Measurements from ENCODE around the gene MIF.
"Not testable (repeated sequence)": the region's sequence is repeated elsewhere in the genome, so short reads cannot be mapped to it uniquely, and the experiment has no call there.

The MIF gene

DNA sequence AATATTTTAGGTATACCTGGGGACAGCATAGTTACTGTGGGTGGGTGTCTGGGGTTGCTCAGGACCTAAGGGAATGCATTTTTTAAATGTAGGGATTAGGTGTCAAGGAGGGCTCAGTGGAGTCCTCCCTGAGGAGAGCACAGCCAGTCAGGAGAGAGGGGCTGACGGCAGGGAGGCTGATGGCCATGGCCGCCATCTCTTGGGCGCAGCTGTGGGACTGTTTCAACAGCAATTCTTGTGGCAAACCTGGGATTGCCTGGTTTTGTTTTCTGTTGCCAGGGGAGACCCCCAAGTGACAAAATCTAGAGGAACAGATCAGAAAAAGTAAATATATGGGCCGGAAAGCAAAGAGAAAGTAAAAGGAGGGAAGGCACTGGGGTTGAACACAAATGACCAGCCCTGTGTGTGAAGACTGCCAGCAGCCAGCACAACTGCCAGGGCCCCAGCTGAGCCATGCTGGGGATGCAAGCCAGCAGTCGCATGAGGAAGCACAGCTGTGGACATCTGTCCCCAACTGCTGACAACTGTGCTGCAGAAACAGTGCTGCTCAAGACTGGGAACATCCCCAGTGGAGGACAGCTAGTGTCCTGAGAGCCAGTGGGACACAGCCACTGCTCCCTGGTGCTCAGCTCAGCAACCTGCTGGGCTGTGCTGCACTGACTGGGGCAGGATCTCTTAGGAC, 10.5 kb downstream of the MIF start:
- Histone ChIP-seq H3K9me3 (ENCODE audit: insufficient read depth, low read length) (0 out of 2 replicates have a peak, but pooled peaks cover 4% of the 10 kb centered on the region), H3K27me3 (ENCODE audit: insufficient read depth, insufficient read length) (peaks cover 2% of the 10 kb centered on the region), H3K4me3 (ENCODE audit: insufficient read length, low read depth) (no peak overlapping the region), H3K36me3 (ENCODE audit: insufficient read depth, insufficient read length, low read length) (no peaks in the 10 kb centered on the region), H3K9ac (ENCODE audit: insufficient read length, low read depth) (no peak overlapping the region), H3K4me1 (ENCODE audit: insufficient read depth, insufficient read length) (no peaks in the 10 kb centered on the region)
- DNase-seq (ENCODE audit: low read depth, low spot score) = no peak
- no peak for TF ChIP-seq ZNF274 (IDR thresholded peaks at IDR 0.05; ENCODE audit: low read depth, low read length)

DNA sequence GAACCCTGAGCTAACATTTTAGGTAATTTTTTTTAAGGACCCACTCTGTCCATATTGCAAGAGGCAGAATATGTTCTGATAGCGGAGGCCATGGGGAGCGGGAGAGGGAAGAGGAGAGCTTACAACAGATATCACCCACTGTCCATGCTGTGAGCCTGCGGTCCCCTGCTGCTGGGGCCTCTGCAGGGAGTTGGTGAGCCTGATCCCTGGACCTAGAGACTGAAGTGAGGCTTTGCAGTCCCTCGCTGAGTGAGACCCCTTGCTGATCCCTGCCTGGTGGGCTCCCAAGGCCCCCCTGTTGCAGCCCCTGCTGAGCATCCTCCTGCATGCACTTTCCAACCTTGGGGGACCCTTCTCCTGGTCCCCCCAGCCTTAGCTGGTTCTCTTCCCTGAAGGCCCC, 12.5 kb downstream of the MIF start:
- TF ChIP-seq ZNF274 (IDR thresholded peaks at IDR 0.05; ENCODE audit: low read depth, low read length) (no peak), SUZ12 (IDR thresholded peaks at IDR 0.05; ENCODE audit: extremely low read depth, insufficient read depth, insufficient read length) (no peak), YY1 (IDR thresholded peaks at IDR 0.05; ENCODE audit: insufficient read depth, insufficient read length) (no peak)
- 0 out of 2 replicates have a peak, but pooled peaks cover 2% of the 10 kb centered on the region for H3K9me3 ChIP-seq (ENCODE audit: insufficient read depth, low read length)
- H3K9ac ChIP-seq (ENCODE audit: insufficient read length, low read depth) = no peak overlapping the region

DNA sequence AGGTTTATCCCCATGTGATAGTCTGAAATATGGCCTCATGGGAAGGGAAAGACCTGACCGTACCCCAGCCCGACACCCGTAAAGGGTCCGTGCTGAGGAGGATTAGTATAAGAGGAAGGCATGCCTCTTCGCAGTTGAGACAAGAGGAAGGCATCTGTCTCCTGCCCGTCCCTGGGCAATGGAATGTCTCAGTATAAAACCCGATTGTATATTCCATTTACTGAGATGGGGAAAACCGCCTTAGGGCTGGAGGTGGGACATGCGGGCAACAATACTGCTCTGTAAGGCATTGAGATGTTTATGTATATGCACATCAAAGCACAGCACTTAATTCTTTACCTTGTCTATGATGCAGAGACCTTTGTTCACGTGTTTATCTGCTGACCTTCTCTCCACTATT, 13.2 kb downstream of the MIF start:
- H3K4me3 ChIP-seq (ENCODE audit: insufficient read length, low read depth); H3K36me3 ChIP-seq (ENCODE audit: insufficient read depth, insufficient read length, low read length); H3K4me1 ChIP-seq (ENCODE audit: insufficient read depth, insufficient read length); H3K9me3 ChIP-seq (ENCODE audit: insufficient read depth, low read length); H3K27me3 ChIP-seq (ENCODE audit: insufficient read depth, insufficient read length); H3K9ac ChIP-seq (ENCODE audit: insufficient read length, low read depth); DNase-seq (ENCODE audit: low read depth, low spot score): not testable (repeated sequence)

More for the DNA sequence above, 12.5 kb downstream of the MIF start:
- Histone ChIP-seq H3K4me3 (ENCODE audit: insufficient read length, low read depth) (no peak overlapping the region), H3K36me3 (ENCODE audit: insufficient read depth, insufficient read length, low read length) (no peaks in the 10 kb centered on the region), H3K27me3 (ENCODE audit: insufficient read depth, insufficient read length) (peaks cover 2% of the 10 kb centered on the region), H3K4me1 (ENCODE audit: insufficient read depth, insufficient read length) (no peaks in the 10 kb centered on the region)
- no peak for DNase-seq (ENCODE audit: low read depth, low spot score)

DNA sequence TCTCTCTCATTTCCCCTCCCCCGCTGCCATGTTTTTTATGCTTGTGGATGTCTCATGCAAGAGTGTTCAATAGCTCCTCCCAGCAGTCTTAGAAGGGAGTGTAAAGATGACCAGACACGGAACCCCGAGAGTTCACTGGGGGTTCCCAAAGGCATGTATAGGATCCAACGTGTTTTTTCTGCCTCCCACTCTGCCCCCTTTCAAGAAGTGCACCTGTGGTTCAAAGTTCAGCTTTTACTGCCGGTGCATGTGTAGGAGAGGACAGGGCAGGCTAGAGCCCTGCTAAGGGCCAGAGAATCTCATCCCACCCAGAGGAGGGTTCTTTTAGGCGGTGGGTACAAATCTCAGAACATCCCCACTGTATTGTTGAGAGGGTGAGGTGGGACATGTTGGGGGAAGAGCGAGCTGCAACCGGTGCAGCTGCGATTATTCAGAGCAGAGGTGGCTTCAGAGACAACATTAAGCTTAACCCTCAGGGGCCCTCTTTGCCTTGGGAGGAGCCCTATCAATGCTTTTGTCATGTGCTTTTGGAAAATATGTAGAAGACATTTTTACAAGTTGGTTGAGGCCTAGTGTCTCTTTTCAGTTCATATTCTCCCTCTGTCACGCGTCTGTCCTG, 14.5 kb downstream of the MIF start:
- H3K9ac ChIP-seq (ENCODE audit: insufficient read length, low read depth) = no peak overlapping the region
- H3K36me3 ChIP-seq (ENCODE audit: insufficient read depth, insufficient read length, low read length) = no peaks in the 10 kb centered on the region
- H3K9me3 ChIP-seq (ENCODE audit: insufficient read depth, low read length) = peaks cover 20% of the 10 kb centered on the region
- H3K27me3 ChIP-seq (ENCODE audit: insufficient read depth, insufficient read length) = peaks cover 2% of the 10 kb centered on the region
- DNase-seq (ENCODE audit: low read depth, low spot score) = no peak
- H3K4me1 ChIP-seq (ENCODE audit: insufficient read depth, insufficient read length) = no peaks in the 10 kb centered on the region
- TF ChIP-seq YY1 (IDR thresholded peaks at IDR 0.05; ENCODE audit: insufficient read depth, insufficient read length) = no peak
- no peak for TF ChIP-seq ZNF274 (IDR thresholded peaks at IDR 0.05; ENCODE audit: low read depth, low read length)
- no peak for TF ChIP-seq SUZ12 (IDR thresholded peaks at IDR 0.05; ENCODE audit: extremely low read depth, insufficient read depth, insufficient read length)
- H3K4me3 ChIP-seq (ENCODE audit: insufficient read length, low read depth) = no peak overlapping the region

DNA sequence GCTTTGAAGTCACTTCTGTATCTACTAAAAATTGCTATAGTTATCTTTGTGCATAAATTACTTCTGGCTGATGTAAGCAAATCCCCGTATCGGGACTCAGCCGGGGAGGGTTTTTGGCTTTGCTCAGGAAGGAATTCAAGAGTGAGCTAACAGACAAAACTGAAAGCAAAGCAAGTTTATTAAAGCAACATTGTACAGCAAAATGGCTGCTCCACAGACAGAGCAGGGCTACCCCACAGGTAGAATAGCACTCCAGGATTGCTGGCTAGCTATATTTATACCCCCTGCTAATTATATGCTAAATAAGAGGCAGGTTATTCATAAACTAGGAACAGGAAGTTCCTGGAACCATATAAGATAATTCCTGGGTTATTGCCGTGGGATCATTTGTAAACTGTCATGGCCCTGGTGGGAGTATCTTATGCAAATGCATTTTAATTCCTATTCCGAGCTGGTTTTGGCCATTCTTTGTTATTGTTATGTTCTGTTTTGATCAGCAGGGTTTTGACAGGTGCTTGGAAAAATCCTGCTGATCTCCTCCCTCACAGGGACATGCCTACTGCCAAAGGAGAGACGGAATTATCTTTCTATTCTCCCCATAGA, 15.2 kb downstream of the MIF start:
- no peak for DNase-seq (ENCODE audit: low read depth, low spot score)
- H3K27me3 ChIP-seq (ENCODE audit: insufficient read depth, insufficient read length) = peaks cover 2% of the 10 kb centered on the region
- no peak overlapping the region for H3K4me3 ChIP-seq (ENCODE audit: insufficient read length, low read depth)
- no peak overlapping the region for H3K9ac ChIP-seq (ENCODE audit: insufficient read length, low read depth)
- no peaks in the 10 kb centered on the region for H3K36me3 ChIP-seq (ENCODE audit: insufficient read depth, insufficient read length, low read length)
- peaks cover 20% of the 10 kb centered on the region for H3K9me3 ChIP-seq (ENCODE audit: insufficient read depth, low read length)
- TF ChIP-seq SUZ12 (IDR thresholded peaks at IDR 0.05; ENCODE audit: extremely low read depth, insufficient read depth, insufficient read length) (no peak), ZNF274 (IDR thresholded peaks at IDR 0.05; ENCODE audit: low read depth, low read length) (no peak), YY1 (IDR thresholded peaks at IDR 0.05; ENCODE audit: insufficient read depth, insufficient read length) (no peak)
- H3K4me1 ChIP-seq (ENCODE audit: insufficient read depth, insufficient read length) = no peaks in the 10 kb centered on the region

DNA sequence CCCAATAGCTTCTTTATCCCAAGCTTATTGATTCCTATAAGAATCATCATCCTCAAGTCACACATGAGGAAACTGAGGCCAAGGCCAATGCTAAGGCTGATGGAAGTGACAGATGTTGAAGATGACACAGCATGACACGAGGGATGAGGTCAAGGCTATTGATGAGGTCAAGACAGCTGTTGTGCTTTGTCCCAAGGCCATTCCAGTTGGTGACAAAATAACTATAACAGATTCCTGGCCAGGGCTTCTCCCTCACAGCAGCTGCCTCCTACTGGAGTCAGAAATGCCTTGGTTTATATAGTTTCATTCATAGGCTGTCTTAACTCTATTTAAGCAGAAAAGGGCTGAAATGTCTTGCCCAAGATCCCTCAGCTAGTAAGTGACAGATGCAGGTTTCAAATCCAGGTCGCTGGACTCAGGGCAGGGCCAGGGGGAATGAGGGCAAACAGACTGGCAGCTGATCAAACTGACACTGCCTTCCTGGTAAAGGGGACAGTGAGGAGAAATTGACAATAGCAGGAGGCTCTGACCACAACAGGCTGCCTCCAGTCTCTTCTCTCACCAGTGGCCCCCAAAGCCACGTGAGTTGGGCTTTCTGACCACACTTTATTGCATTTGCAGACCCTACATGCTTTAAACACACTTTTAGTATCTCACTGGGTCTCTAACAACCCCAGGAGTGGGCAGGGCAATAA, 16.5 kb downstream of the MIF start:
- H3K4me1 ChIP-seq (ENCODE audit: insufficient read depth, insufficient read length) = no peaks in the 10 kb centered on the region
- DNase-seq (ENCODE audit: low read depth, low spot score) = no peak

DNA sequence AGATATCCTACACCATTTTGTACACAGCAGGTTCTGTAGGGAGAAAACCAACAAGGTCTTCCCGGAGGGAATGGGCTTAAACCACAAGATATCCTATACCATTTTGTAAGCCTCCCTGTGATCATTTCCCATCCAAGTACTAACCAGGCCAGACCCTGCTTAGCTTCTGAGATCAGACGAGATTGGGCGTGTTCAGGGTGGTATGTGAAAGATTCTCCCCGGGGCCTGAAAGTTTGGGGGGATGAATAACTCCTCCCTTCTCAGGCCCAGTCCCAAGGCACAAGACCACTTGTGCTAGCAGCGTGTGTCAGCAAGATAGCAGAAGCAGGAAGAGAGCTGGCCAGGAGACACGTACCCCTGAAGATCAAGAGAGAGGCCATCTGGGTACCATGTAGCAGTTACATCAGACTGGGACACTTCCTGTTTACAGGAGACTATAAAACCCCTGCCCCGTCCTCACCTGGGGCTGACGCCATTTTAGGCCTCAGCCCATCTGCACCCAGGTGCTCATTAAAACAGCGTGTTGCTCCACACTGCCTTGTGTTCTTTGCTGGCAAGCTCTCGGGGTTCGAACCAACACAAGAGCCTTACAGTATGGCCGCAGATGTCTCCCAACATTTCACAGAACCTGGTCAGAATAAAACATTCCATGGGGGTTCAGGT, 17.3 kb downstream of the MIF start:
- Histone ChIP-seq H3K27me3 (ENCODE audit: insufficient read depth, insufficient read length) (no peaks in the 10 kb centered on the region), H3K9ac (ENCODE audit: insufficient read length, low read depth) (no peak overlapping the region), H3K4me1 (ENCODE audit: insufficient read depth, insufficient read length) (no peaks in the 10 kb centered on the region), H3K36me3 (ENCODE audit: insufficient read depth, insufficient read length, low read length) (no peaks in the 10 kb centered on the region), H3K9me3 (ENCODE audit: insufficient read depth, low read length) (peaks cover 20% of the 10 kb centered on the region), H3K4me3 (ENCODE audit: insufficient read length, low read depth) (no peak overlapping the region)
- TF ChIP-seq ZNF274 (IDR thresholded peaks at IDR 0.05; ENCODE audit: low read depth, low read length) = no peak
- no peak for TF ChIP-seq SUZ12 (IDR thresholded peaks at IDR 0.05; ENCODE audit: extremely low read depth, insufficient read depth, insufficient read length)
- TF ChIP-seq YY1 (IDR thresholded peaks at IDR 0.05; ENCODE audit: insufficient read depth, insufficient read length) = no peak
- no peak for DNase-seq (ENCODE audit: low read depth, low spot score)

More for the DNA sequence above, 16.5 kb downstream of the MIF start:
- no peak for TF ChIP-seq SUZ12 (IDR thresholded peaks at IDR 0.05; ENCODE audit: extremely low read depth, insufficient read depth, insufficient read length)
- no peak for TF ChIP-seq YY1 (IDR thresholded peaks at IDR 0.05; ENCODE audit: insufficient read depth, insufficient read length)
- TF ChIP-seq ZNF274 (IDR thresholded peaks at IDR 0.05; ENCODE audit: low read depth, low read length) = no peak
- Histone ChIP-seq H3K27me3 (ENCODE audit: insufficient read depth, insufficient read length) (no peaks in the 10 kb centered on the region), H3K4me3 (ENCODE audit: insufficient read length, low read depth) (no peak overlapping the region), H3K36me3 (ENCODE audit: insufficient read depth, insufficient read length, low read length) (no peaks in the 10 kb centered on the region), H3K9me3 (ENCODE audit: insufficient read depth, low read length) (peaks cover 20% of the 10 kb centered on the region), H3K9ac (ENCODE audit: insufficient read length, low read depth) (no peak overlapping the region)

Measured in NT2/D1 (cell line).